GM12878 (cell line): ENCODE data around the gene BCKDHA. TPM values are rescaled to one million over a fixed set of nuclear protein-coding genes. Genes with fewer than 3 reads are reported as not detected.

Source experiments
- ATAC-seq: fragments of 200-7000 bp; cut with Tn5 transposase; 3 replicates; pipeline ENCODE4 v1.9.1; 2020; ENCODE audit warnings: mild to moderate bottlenecking, moderate library complexity
- BruUV-seq: library from RNA; stranded (reverse); fragments of 400-500 nt; replicated peaks from 2 replicates; lab custom pipeline; 2021; lab: Mats Ljungman, UMichigan
- CTCF ChIA-PET: fragments of 300-600 bp; sonication (Branson Sonifier 250); formaldehyde crosslinking; extraction: SDS; loops from one replicate; lab custom pipeline; 2021; ENCODE audit warnings: inconsistent platforms; lab: Yijun Ruan, JAX
- POLR2A ChIA-PET: fragments of 350-600 bp; formaldehyde crosslinking; extraction: SDS; loops from one replicate; lab custom pipeline; 2021; ENCODE audit warnings: inconsistent platforms; lab: Charles Lee
- RAD21 ChIA-PET: fragments of 300-600 bp; sonication (Branson Sonifier 250); formaldehyde crosslinking; loops from one replicate; lab custom pipeline; 2023; ENCODE audit warnings: antibody characterized with exemption; ENCODE audit not compliant: unreplicated experiment; lab: Charles Lee
- SMC1A ChIA-PET: fragments of 300-600 bp; sonication (Branson Sonifier 250); formaldehyde crosslinking; loops from one replicate; lab custom pipeline; 2023; ENCODE audit not compliant: unreplicated experiment, uncharacterized antibody; lab: Charles Lee
- DNase-seq: peaks from one replicate; pipeline ENCODE4 v3.0.0-alpha.2; 2011; ENCODE audit warnings: low read depth, low spot score
- FAIRE-seq: peaks from 3 replicates; lab custom pipeline; 2011; peaks lifted over from hg19 to GRCh38; lab: Jason Lieb, UNC
- H2AFZ ChIP-seq: 2 replicates; pipeline ENCODE4 v1.6.0; 2011; ENCODE audit warnings: low read depth, low read length, control low read depth; ENCODE audit not compliant: control insufficient read depth
- H3K27ac ChIP-seq: 2 replicates; pipeline ENCODE4 v1.5.1; 2011; ENCODE audit warnings: control low read depth; ENCODE audit not compliant: control insufficient read depth, insufficient read depth
- H3K27me3 ChIP-seq, 2 experiments: replicated peaks in 1 of 2; 2 replicates each; pipeline versions ENCODE4 v1.6.0 to v1.6.1; 2011; ENCODE audit warnings: low read length in 1 of 2; ENCODE audit not compliant: control insufficient read depth in 2 of 2, insufficient read depth in 2 of 2
- H3K36me3 ChIP-seq, 2 experiments: 2 replicates each; pipeline ENCODE4 v1.5.1; 2011; ENCODE audit warnings: low read length in 1 of 2; ENCODE audit not compliant: control insufficient read depth in 2 of 2, insufficient read depth in 2 of 2
- H3K4me1 ChIP-seq: 2 replicates; pipeline ENCODE4 v1.6.1; 2011; ENCODE audit warnings: mild to moderate bottlenecking, low read length, moderate library complexity, mixed read lengths; ENCODE audit not compliant: control insufficient read depth, insufficient read depth
- H3K4me2 ChIP-seq: 2 replicates; pipeline ENCODE4 v1.6.0; 2011; ENCODE audit warnings: control low read depth; ENCODE audit not compliant: control insufficient read depth, insufficient read depth
- H3K4me3 ChIP-seq: fragments of 200-600 bp; sonication (generic); 2 replicates; pipeline ENCODE4 v1.5.1; 2016
- H3K79me2 ChIP-seq: 2 replicates; pipeline ENCODE4 v1.6.0; 2011; ENCODE audit warnings: low read length; ENCODE audit not compliant: control insufficient read depth, insufficient read depth
- H3K9ac ChIP-seq: 2 replicates; pipeline ENCODE4 v1.8.0; 2011; ENCODE audit warnings: low read length, control low read depth, mixed read lengths; ENCODE audit not compliant: control insufficient read depth, insufficient read depth
- H3K9me3 ChIP-seq: replicated peaks from 3 replicates; pipeline ENCODE4 v1.5.1; 2011; ENCODE audit warnings: mild to moderate bottlenecking, low read length; ENCODE audit not compliant: control insufficient read depth, insufficient read depth
- H4K20me1 ChIP-seq: 2 replicates; pipeline ENCODE4 v1.6.0; 2011; ENCODE audit not compliant: control insufficient read depth, insufficient read depth
- DPF2 ChIP-seq: fragments of 450-650 bp; IDR thresholded peaks from 2 replicates; pipeline ENCODE4 v1.6.1; 2017; ENCODE audit warnings: mild to moderate bottlenecking
- HDAC6 ChIP-seq: fragments of 200-600 bp; sonication (generic); IDR thresholded peaks from one replicate; pipeline ENCODE4 v1.8.0; 2017; ENCODE audit warnings: antibody characterized with exemption; ENCODE audit not compliant: unreplicated experiment
- HDGF ChIP-seq: fragments of 450-650 bp; IDR thresholded peaks from 2 replicates; pipeline ENCODE4 v1.6.1; 2016; ENCODE audit warnings: antibody characterized with exemption
- MXI1 ChIP-seq: fragments of 150-350 bp; IDR thresholded peaks from 2 replicates; pipeline ENCODE4 v1.6.1; 2011; ENCODE audit warnings: low read depth, mild to moderate bottlenecking, inconsistent platforms, low read length, improper control_type of control experiment
- NRF1 ChIP-seq: conservative IDR thresholded peaks from 2 replicates; pipeline ENCODE4 v1.6.1; 2011; ENCODE audit warnings: mild to moderate bottlenecking, low read depth, low read length, improper control_type of control experiment
- RB1 ChIP-seq: fragments of 450-650 bp; formaldehyde crosslinking; IDR thresholded peaks from 2 replicates; pipeline ENCODE4 v1.6.1; 2017; ENCODE audit warnings: mild to moderate bottlenecking, borderline replicate concordance
- SUPT20H ChIP-seq: IDR thresholded peaks from 2 replicates; pipeline ENCODE4 v1.6.1; 2011; ENCODE audit warnings: low read depth, mild to moderate bottlenecking, low read length, moderate library complexity, borderline replicate concordance; ENCODE audit not compliant: control insufficient read depth
- TAF1 ChIP-seq: IDR thresholded peaks from 2 replicates; pipeline ENCODE4 v1.6.1; 2011; ENCODE audit warnings: mild to moderate bottlenecking, low read depth, low read length, borderline replicate concordance
- ZBED1 ChIP-seq: IDR thresholded peaks from 2 replicates; pipeline ENCODE4 v1.6.1; 2016; ENCODE audit warnings: borderline replicate concordance
- WGBS: methylation state at CpG from one replicate; pipeline ENCODE4 v1.1.6; 2016; ENCODE audit warnings: low lambda C conversion rate; ENCODE audit not compliant: insufficient replicate concordance, insufficient coverage; ENCODE audit errors: missing lambda C conversion rate; 5-methylcytosine and 5-hydroxymethylcytosine counted together
- in situ Hi-C: fragments of 300-500 bp; cut with MboI; formaldehyde crosslinking; loops from 9 replicates; pipeline ENCODE4 v1.14.3; 2018; ENCODE audit warnings: mixed read lengths
- intact Hi-C: fragments of 100-400 bp; cut with micrococcal nuclease; formaldehyde crosslinking; loops from one replicate; pipeline ENCODE4 v1.14.2; 2022; ENCODE audit not compliant: unreplicated experiment
- polyA plus RNA-seq, 11 experiments: library from polyadenylated mRNA; depleted of rRNA in 4 of 11; unstranded in 6 of 11; stranded (reverse) in 5 of 11; fragments of >200 nt; fragmentation: Nextera tagmentation in 4 of 11; fragmentation: Illumina TruSeq in 1 of 11; extraction: Ambion mirVana in 4 of 11; extraction: Trizol in 1 of 11; gene quantifications; 1 replicate in 1 of 11; 2 replicates in 10 of 11; pipeline versions ENCODE4 v1.2.1 to v1.2.3, GENCODE V29; 2011 to 2016; ENCODE audit warnings: inconsistent platforms in 2 of 11, missing spikeins in 2 of 11, low read depth in 1 of 11
- total RNA-seq, 4 experiments: library from RNA; depleted of rRNA in 3 of 4; stranded (reverse); fragments of >200 nt in 3 of 4; fragmentation: Illumina TruSeq in 1 of 4; extraction: Trizol in 1 of 4; gene quantifications; 2 replicates each; pipeline versions ENCODE4 v1.2.1 to v1.2.3, GENCODE V29; 2013 to 2021
- TF ChIP-seq, protein P1 (sequence below): fragments of 450-650 bp; IDR thresholded peaks from 2 replicates; pipeline ENCODE4 v1.6.1; 2016; ENCODE audit warnings: mild to moderate bottlenecking
- TF ChIP-seq, protein P2 (sequence below): IDR thresholded peaks from 2 replicates; pipeline ENCODE4 v1.6.1; 2012; ENCODE audit warnings: low read length, inconsistent platforms
- TF ChIP-seq, protein P3 (sequence below): IDR thresholded peaks from 2 replicates; pipeline ENCODE4 v1.6.1; 2012; ENCODE audit warnings: mild to moderate bottlenecking, low read depth, low read length

The BCKDHA gene
- total and polyA plus RNA-seq, 10 of the 15 experiments (the other 5 are each of a cell fraction or from before 2014, with no cell fraction given), result 9.9 to 107 (median 46.4) TPM

DNA sequence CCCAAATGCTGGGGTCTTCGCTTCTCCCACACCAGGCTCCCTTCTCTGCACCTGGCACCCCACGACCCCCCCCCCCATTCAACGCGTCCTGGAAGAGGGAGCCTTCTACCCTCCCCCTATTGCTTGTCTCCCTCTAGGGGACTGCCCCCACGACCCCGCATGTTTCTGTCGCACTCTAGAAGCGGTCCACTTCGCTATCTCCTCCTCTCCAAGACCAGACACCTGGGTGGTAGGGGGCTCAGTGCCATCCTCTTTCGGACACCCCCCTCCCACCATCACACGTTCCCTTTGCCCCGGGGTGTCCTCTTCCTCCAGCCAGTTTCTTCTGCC lies 45.4 kb upstream of the BCKDHA start (continued):
- TF ChIP-seq, protein P1, sequence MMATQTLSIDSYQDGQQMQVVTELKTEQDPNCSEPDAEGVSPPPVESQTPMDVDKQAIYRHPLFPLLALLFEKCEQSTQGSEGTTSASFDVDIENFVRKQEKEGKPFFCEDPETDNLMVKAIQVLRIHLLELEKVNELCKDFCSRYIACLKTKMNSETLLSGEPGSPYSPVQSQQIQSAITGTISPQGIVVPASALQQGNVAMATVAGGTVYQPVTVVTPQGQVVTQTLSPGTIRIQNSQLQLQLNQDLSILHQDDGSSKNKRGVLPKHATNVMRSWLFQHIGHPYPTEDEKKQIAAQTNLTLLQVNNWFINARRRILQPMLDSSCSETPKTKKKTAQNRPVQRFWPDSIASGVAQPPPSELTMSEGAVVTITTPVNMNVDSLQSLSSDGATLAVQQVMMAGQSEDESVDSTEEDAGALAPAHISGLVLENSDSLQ, result peak; percentile 55; the same call in 1 of the 2 replicates
- TF ChIP-seq ZBED1, result no peak
- TF ChIP-seq, protein P2, sequence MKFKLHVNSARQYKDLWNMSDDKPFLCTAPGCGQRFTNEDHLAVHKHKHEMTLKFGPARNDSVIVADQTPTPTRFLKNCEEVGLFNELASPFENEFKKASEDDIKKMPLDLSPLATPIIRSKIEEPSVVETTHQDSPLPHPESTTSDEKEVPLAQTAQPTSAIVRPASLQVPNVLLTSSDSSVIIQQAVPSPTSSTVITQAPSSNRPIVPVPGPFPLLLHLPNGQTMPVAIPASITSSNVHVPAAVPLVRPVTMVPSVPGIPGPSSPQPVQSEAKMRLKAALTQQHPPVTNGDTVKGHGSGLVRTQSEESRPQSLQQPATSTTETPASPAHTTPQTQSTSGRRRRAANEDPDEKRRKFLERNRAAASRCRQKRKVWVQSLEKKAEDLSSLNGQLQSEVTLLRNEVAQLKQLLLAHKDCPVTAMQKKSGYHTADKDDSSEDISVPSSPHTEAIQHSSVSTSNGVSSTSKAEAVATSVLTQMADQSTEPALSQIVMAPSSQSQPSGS, result no peak

DNA sequence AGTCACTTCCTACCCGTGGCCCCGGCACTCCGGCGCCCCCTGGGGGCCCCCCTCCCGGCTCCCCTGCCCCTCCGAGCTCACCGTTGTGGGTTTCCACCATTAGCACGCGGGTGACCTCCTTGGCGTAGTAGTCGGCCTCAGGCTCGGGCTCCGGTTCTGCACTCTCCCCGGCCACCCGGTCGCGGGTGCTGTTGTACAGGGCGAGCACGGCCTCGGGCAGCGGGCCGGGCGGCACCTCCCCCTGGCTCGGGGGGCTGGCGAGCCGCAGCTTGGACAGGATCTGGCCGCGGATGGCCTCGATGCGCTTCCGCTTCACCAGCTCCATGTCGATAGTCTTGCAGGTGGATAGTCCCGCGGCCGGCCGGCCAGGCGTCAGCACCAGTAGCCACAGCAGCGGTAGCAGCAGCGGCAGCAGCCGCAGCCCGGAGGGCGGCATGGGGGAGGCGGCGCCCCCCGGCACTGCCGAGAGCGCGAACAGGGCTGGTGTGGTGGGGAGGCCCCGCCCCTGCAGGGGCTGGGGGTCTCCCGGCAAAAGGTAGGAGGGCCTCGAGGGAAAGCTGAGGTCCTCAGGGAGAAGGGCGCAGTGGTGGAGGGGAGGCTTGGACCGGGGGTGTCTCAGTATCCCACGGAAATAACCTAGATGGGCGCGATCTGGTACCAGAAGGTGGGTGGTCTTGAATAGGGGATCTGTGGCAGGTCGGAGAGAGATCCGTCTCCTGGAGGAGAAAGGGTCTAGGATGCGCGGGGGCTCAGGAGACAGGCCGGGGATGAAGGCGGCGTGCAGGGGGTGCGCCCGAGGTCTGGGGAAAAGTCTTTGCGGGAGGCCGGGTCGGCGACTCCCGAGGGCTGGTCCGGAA lies 44.8 kb upstream of the BCKDHA start:
- no peak overlapping the region; the same call in 1 of the 2 replicates for H2AFZ ChIP-seq
- ChIA-PET CTCF (interaction anchor here (0.9 to 6.4 kb wide), 10 partner anchors 12 to 575 kb away, joined by 3 to 91 read pairs (median 6); partner anchors contain the start of genes B9D2, CCDC97, HNRNPUL1 and RAB4B), POLR2A (interaction anchor here (0.7 to 3.2 kb wide), 10 partner anchors 12 to 91 kb away, joined by 3 to 46 read pairs (median 5); partner anchors contain the start of genes B9D2 and DMAC2), SMC1A (interaction anchor here (0.7 to 3.1 kb wide), 8 partner anchors 8 to 89 kb away, joined by 3 to 14 read pairs (median 4); partner anchors contain the start of genes B9D2, CCDC97 and HNRNPUL1), RAD21 (interaction anchor here (0.9 to 3.4 kb wide), 10 partner anchors 12 to 149 kb away, joined by 3 to 41 read pairs (median 6); partner anchors contain the start of genes B9D2 and DMAC2)
- peak overlapping the region; percentile 84 for H3K27ac ChIP-seq
- peaks cover 16% of the 10 kb centered on the region for H3K4me1 ChIP-seq
- no peaks in the 10 kb centered on the region for H3K9me3 ChIP-seq
- H3K4me3 ChIP-seq, result peak overlapping the region; percentile 89
- peak overlapping the region; percentile 78 for H3K4me2 ChIP-seq
- DNase-seq, result no peak
- in situ Hi-C loops (no loop called here), intact Hi-C loops (loop anchor here (1.0 to 5.0 kb wide), 5 partner anchors 41 to 184 kb away; partner anchors contain the start of genes BCKDHA, CCDC97 and EXOSC5)
- peak; percentile 49 for ATAC-seq
- H3K79me2 ChIP-seq, result peaks cover 52% of the 10 kb centered on the region
- peaks cover 3 to 4% of the 10 kb centered on the region in 2 experiments; a peak in 3 of 4 replicates for H3K36me3 ChIP-seq
- H3K27me3 ChIP-seq, result no peaks in the 10 kb centered on the region
- WGBS, result under 1% methylated on average over 57 of the region's 71 CpGs
- H4K20me1 ChIP-seq, result 0 out of 2 replicates have a peak, but pooled peaks cover 2% of the 10 kb centered on the region
- no TSS peak for BruUV-seq
- peak overlapping the region; percentile 87 for H3K9ac ChIP-seq
- FAIRE-seq, result no peak
- TF ChIP-seq DPF2, result no peak
- 0 out of 2 replicates have a peak, but pooled peaks have one; percentile 17 for TF ChIP-seq TAF1
- no peak; the same call in 1 of the 2 replicates for TF ChIP-seq RB1
- TF ChIP-seq, protein P1, result no peak
- peak; percentile 41; the same call in 1 of the 2 replicates for TF ChIP-seq HDGF
- peak; percentile 43 for TF ChIP-seq HDAC6
- TF ChIP-seq, protein P3, sequence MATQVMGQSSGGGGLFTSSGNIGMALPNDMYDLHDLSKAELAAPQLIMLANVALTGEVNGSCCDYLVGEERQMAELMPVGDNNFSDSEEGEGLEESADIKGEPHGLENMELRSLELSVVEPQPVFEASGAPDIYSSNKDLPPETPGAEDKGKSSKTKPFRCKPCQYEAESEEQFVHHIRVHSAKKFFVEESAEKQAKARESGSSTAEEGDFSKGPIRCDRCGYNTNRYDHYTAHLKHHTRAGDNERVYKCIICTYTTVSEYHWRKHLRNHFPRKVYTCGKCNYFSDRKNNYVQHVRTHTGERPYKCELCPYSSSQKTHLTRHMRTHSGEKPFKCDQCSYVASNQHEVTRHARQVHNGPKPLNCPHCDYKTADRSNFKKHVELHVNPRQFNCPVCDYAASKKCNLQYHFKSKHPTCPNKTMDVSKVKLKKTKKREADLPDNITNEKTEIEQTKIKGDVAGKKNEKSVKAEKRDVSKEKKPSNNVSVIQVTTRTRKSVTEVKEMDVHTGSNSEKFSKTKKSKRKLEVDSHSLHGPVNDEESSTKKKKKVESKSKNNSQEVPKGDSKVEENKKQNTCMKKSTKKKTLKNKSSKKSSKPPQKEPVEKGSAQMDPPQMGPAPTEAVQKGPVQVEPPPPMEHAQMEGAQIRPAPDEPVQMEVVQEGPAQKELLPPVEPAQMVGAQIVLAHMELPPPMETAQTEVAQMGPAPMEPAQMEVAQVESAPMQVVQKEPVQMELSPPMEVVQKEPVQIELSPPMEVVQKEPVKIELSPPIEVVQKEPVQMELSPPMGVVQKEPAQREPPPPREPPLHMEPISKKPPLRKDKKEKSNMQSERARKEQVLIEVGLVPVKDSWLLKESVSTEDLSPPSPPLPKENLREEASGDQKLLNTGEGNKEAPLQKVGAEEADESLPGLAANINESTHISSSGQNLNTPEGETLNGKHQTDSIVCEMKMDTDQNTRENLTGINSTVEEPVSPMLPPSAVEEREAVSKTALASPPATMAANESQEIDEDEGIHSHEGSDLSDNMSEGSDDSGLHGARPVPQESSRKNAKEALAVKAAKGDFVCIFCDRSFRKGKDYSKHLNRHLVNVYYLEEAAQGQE, result no peak
- TF ChIP-seq NRF1, result no peak
- TF ChIP-seq MXI1, result peak; percentile 64; the same call in 1 of the 2 replicates
- TF ChIP-seq SUPT20H, result no peak
